Loucy (cell line): ENCODE data around the gene IFT88.

Experiments used
- H2AFZ ChIP-seq: fragments of 200-600 bp; sonication (generic); 2 replicates; pipeline ENCODE4 v1.6.0; 2016; ENCODE audit warnings: antibody characterized with exemption, mild to moderate bottlenecking, low read length, moderate library complexity
- H3F3A ChIP-seq: fragments of 200-600 bp; 2 replicates; pipeline ENCODE4 v1.6.0; 2016; ENCODE audit warnings: antibody characterized with exemption, low read depth, mild to moderate bottlenecking
- H3K27me3 ChIP-seq: fragments of 200-600 bp; sonication (generic); 2 replicates; pipeline ENCODE4 v1.6.1; 2014; ENCODE audit warnings: low read length, mild to moderate bottlenecking; ENCODE audit not compliant: insufficient read depth, poor library complexity, severe bottlenecking
- H3K36me3 ChIP-seq: fragments of 200-600 bp; sonication (generic); 2 replicates; pipeline ENCODE4 v1.6.1; 2016; ENCODE audit warnings: low read length; ENCODE audit not compliant: insufficient read depth
- H3K4me1 ChIP-seq: fragments of 200-600 bp; sonication (generic); 2 replicates; pipeline ENCODE4 v1.5.1; 2014; ENCODE audit warnings: low read length, mild to moderate bottlenecking; ENCODE audit not compliant: insufficient read depth, poor library complexity, severe bottlenecking
- H3K4me2 ChIP-seq: fragments of 200-600 bp; sonication (generic); 2 replicates; pipeline ENCODE4 v1.6.0; 2014; ENCODE audit warnings: antibody characterized with exemption, low read length, low read depth, mild to moderate bottlenecking; ENCODE audit not compliant: poor library complexity, severe bottlenecking
- H3K4me3 ChIP-seq: fragments of 200-600 bp; sonication (generic); 2 replicates; pipeline ENCODE4 v1.5.1; 2014; ENCODE audit warnings: low read length, mild to moderate bottlenecking, mixed read lengths; ENCODE audit not compliant: poor library complexity, severe bottlenecking
- H3K79me2 ChIP-seq: fragments of 200-600 bp; sonication (generic); 2 replicates; pipeline ENCODE4 v1.6.1; 2014; ENCODE audit warnings: low read length; ENCODE audit not compliant: insufficient read depth
- H3K9ac ChIP-seq: fragments of 200-600 bp; sonication (generic); 2 replicates; pipeline ENCODE4 v1.6.0; 2014; ENCODE audit warnings: mild to moderate bottlenecking, low read depth, low read length, moderate library complexity; ENCODE audit not compliant: poor library complexity, severe bottlenecking
- H3K9me2 ChIP-seq: fragments of 200-600 bp; sonication (generic); replicated peaks from 2 replicates; pipeline ENCODE4 v1.6.1; 2016; ENCODE audit warnings: low read depth, low read length, mixed read lengths
- H3K9me3 ChIP-seq: fragments of 200-600 bp; sonication (generic); 2 replicates; pipeline ENCODE4 v1.6.1; 2014; ENCODE audit warnings: mild to moderate bottlenecking, antibody characterized with exemption, low read length, low read depth; ENCODE audit not compliant: insufficient read depth
- H4K20me1 ChIP-seq: fragments of 200-600 bp; sonication (generic); 2 replicates; pipeline ENCODE4 v1.6.0; 2014; ENCODE audit warnings: antibody characterized with exemption, low read length, mild to moderate bottlenecking; ENCODE audit not compliant: insufficient read depth, poor library complexity, severe bottlenecking
- EZH2phosphoT487 ChIP-seq: fragments of 200-600 bp; IDR thresholded peaks from 2 replicates; pipeline ENCODE4 v1.6.1; 2018; ENCODE audit warnings: antibody characterized with exemption, mild to moderate bottlenecking, moderate library complexity, borderline replicate concordance
- TF ChIP-seq, protein P1 (sequence below): fragments of 200-600 bp; sonication (generic); conservative IDR thresholded peaks from 2 replicates; pipeline ENCODE4 v1.5.1; 2014; ENCODE audit warnings: mild to moderate bottlenecking, antibody characterized with exemption, low read length

IFT88 gene

DNA sequence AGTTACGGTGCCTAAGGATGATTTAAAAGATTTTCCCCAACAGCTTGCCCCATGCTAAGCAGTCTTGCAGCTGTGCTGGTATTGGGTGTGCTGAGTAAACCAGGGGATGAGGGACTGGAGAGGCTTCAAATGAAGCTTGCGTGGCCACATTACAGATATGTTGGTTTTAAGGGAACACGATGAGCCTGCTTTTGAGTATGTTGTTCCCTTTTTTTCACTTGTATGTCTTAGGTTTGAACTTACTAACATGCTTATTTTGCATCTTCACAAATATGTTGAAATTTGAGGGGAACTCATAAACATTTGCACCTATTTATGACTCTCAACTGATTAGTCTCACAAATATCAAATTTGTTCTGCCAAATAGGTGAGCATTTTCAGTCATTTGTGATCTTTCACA lies 134.5 kb downstream of the IFT88 start:
- H3K4me1 ChIP-seq = peaks cover 10% of the 10 kb centered on the region
- no peaks in the 10 kb centered on the region for H3K36me3 ChIP-seq
- no peaks in the 10 kb centered on the region for H4K20me1 ChIP-seq
- TF ChIP-seq, protein P1, sequence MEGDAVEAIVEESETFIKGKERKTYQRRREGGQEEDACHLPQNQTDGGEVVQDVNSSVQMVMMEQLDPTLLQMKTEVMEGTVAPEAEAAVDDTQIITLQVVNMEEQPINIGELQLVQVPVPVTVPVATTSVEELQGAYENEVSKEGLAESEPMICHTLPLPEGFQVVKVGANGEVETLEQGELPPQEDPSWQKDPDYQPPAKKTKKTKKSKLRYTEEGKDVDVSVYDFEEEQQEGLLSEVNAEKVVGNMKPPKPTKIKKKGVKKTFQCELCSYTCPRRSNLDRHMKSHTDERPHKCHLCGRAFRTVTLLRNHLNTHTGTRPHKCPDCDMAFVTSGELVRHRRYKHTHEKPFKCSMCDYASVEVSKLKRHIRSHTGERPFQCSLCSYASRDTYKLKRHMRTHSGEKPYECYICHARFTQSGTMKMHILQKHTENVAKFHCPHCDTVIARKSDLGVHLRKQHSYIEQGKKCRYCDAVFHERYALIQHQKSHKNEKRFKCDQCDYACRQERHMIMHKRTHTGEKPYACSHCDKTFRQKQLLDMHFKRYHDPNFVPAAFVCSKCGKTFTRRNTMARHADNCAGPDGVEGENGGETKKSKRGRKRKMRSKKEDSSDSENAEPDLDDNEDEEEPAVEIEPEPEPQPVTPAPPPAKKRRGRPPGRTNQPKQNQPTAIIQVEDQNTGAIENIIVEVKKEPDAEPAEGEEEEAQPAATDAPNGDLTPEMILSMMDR = no peak
- TF ChIP-seq EZH2phosphoT487 = no peak
- no peak overlapping the region for H3K4me3 ChIP-seq
- no peak overlapping the region for H3K9ac ChIP-seq
- no peaks in the 10 kb centered on the region for H3K9me2 ChIP-seq
- H3K79me2 ChIP-seq = no peaks in the 10 kb centered on the region
- H2AFZ ChIP-seq = no peak overlapping the region
- H3F3A ChIP-seq = no peaks in the 10 kb centered on the region
- H3K27me3 ChIP-seq = peaks cover 23% of the 10 kb centered on the region
- H3K4me2 ChIP-seq = no peak overlapping the region
- H3K9me3 ChIP-seq = no peaks in the 10 kb centered on the region

DNA sequence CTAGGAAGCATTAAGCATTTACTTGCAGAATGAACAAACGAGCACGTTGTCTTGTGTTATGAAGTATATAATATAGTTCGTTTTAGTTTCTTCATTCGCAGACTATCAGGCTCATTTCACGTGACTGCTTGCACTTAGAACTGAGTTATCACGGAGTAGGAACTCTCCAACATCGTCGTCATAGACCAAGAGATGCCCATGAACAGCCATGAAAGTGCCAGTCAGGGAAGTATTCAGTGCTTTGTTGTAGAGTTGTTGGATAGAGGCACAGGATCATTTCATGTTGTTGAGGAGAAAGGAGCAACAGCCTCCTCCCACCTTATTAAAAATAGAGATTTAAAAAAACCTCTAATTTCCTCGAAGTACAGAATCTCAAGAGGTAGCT lies 135.6 kb downstream of the IFT88 start:
- peak overlapping the region; percentile 83 for H3K4me2 ChIP-seq
- no peaks in the 10 kb centered on the region for H3K79me2 ChIP-seq
- H3K9me3 ChIP-seq = no peaks in the 10 kb centered on the region
- H3K36me3 ChIP-seq = no peaks in the 10 kb centered on the region
- no peaks in the 10 kb centered on the region for H4K20me1 ChIP-seq
- no peaks in the 10 kb centered on the region for H3F3A ChIP-seq
- peak overlapping the region; percentile 79 for H3K4me3 ChIP-seq
- H3K4me1 ChIP-seq = peaks cover 10% of the 10 kb centered on the region
- peak overlapping the region; percentile 44 for H3K9ac ChIP-seq
- H2AFZ ChIP-seq = 0 out of 2 replicates have a peak overlapping the region, but pooled peaks have one; percentile 91
- no peaks in the 10 kb centered on the region for H3K9me2 ChIP-seq
- H3K27me3 ChIP-seq = peaks cover 23% of the 10 kb centered on the region
- TF ChIP-seq, protein P1 = no peak
- TF ChIP-seq EZH2phosphoT487 = no peak

DNA sequence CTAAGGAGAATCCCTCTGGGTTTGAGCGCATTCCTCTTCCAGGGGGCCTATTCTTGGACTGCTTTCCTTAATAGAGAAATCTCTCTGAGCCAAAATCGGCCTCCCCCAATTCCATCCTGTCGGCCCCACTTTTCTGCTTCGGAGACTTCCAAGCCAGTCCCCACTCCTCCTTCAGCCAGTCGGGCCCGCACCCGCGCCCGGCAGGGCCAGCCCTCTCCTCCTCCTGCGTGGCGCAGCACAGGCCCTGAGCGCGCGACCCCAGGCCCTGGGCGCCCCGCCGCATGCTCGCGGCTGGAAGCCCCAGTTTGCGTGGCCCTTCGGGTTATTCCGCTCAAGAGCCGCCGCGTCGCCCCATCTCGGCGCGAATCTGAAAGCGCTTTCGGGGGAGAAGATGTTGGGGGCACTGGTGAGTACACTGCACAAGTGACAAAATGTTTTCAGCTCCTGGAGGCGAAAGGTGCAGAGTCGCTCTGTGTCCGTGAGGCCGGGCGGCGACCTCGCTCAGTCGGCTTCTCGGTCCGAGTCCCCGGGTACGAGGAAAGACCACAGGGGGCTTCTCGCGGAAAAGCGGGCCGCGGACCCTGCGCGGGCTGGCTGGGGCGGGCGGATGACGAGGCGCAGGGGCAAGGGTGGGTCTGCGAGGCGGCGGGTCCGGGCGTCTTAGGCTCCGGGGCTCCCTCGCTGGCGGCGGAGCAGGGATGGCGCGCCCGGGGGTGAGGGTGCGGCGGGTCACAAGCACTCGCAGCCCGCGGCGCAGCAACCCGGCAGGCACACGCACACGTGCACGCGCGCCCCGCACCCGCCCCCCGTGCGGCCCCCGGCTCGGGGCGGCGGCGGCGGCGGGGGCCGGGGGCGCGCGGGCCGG lies 136.2 kb downstream of the IFT88 start, which contains the start of gene IL17D:
TSS of gene IL17D (plus strand) at position 785 of the 865 bp plus-strand sequence. CDS start 303 bp downstream, outside the sequence.
- no peaks in the 10 kb centered on the region for H3K36me3 ChIP-seq
- TF ChIP-seq, protein P1 = 0 out of 2 replicates have a peak, but pooled peaks have one; percentile 10
- no peak for TF ChIP-seq EZH2phosphoT487
- H3K9me2 ChIP-seq = no peaks in the 10 kb centered on the region
- no peaks in the 10 kb centered on the region for H3F3A ChIP-seq
- H3K4me1 ChIP-seq = peaks cover 10% of the 10 kb centered on the region
- H3K27me3 ChIP-seq = peaks cover 23% of the 10 kb centered on the region
- peak within 1 kb of the TSS; percentile 91 for H2AFZ ChIP-seq
- H3K79me2 ChIP-seq = no peaks in the 10 kb centered on the region
- H3K4me3 ChIP-seq = peak within 1 kb of the TSS; percentile 79
- H3K4me2 ChIP-seq = peak within 1 kb of the TSS; percentile 83
- no peaks in the 10 kb centered on the region for H3K9me3 ChIP-seq
- peak within 1 kb of the TSS; percentile 44 for H3K9ac ChIP-seq
- no peaks in the 10 kb centered on the region for H4K20me1 ChIP-seq
